ENCODE data around the gene PEX7. TPM values are rescaled to one million over a fixed set of nuclear protein-coding genes. Genes with fewer than 3 reads are reported as not detected.
"Not testable (repeated sequence)": the region's sequence is repeated elsewhere in the genome, so short reads cannot be mapped to it uniquely, and the experiment has no call there.

The PEX7 gene
- total and polyA plus RNA-seq, 8 donors = 2.7 to 38.5 (median 14.6) TPM; not detected in 1

DNA sequence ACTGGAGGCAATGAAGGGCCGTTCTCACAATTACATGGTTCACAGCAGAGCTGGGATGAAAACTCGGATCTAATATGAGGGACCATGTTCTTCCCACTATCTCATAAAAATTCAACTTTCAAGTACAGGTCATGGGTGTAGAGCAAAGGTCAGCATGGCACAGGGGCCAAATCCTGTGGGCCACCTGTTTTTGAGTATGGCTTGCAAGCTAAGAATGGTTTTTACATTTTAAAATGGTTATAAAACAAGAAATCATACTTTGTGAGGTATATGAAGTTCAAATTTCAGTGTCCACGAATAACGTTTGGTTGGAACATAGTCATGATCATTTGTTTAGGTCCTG lies 34.7 kb upstream of the PEX7 start:
- Histone ChIP-seq H3K27ac (peak overlapping the region; percentile 39 to 99 (median 96)), H3K4me3 (peak overlapping the region in 1 of 4 donors; percentile 94), H3K27me3 (no peaks in the 10 kb centered on the region), H3K36me3 (peaks cover 0 to 4% (median 0%) of the 10 kb centered on the region in 4 donors), H3K4me1 (peaks cover 48 to 81% (median 70%) of the 10 kb centered on the region in 4 donors), H3K9me3 (no peaks in the 10 kb centered on the region)
- WGBS, 5 donors = 58 to 67% (median 65%) methylated on average over 4 of the region's 4 CpGs
- DNase-seq = no peak
- no peak for TF ChIP-seq POLR2A (IDR thresholded peaks at IDR 0.05)
- TF ChIP-seq POLR2AphosphoS5 (IDR thresholded peaks at IDR 0.05) = no peak
- no peak for TF ChIP-seq CTCF (IDR thresholded peaks at IDR 0.05)
- no peak for TF ChIP-seq EP300 (IDR thresholded peaks at IDR 0.05)
- intact Hi-C loops (cut with DNase I; ENCODE audit: low total_unique reads) = no loop called here

DNA sequence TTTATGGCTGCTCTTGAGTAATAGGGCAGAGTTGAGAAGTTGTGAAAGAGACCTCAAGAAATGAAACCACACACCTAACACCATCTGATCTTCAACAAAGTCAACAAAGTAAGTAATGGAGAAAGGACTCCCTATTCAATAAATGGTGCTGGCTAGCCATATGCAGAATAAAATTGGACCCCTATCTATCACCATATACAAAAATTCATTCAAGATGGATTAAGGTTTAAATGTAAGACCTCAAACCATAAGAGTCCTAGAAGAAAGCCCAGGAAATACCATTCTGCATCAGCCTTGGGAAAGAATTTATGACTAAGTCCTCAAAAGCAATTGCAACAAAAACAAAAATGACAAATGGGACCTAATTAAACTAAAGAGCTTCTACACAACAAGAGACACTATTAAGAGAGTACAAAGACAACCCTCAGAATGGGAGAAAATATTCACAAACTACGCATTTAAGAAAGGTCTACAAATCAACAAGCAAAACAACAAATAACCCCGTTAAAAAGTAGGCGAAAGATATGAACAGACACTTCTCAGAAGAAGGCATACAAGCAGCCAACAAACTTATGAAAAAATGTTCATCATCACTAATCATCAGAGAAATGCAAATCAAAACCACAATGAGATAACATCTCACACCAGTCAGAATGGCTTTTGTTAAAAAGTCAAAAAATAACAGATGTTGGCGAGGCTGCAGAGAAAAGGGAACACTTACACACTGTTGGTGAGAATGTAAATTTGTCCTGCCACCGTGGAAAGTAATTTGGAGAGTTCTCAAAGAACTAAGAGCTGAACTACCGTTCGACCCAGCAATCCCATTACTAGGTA lies 34.1 kb upstream of the PEX7 start:
- peak in 1 of 2 donors; percentile 66 for DNase-seq
- peak overlapping the region in 4 of 5 donors; percentile 18 to 99 (median 97) for H3K27ac ChIP-seq
- peak overlapping the region in 3 of 4 donors; percentile 72 to 94 (median 89) for H3K4me3 ChIP-seq

GRCh38 chr6:136789440-136789839 lies 33.0 kb upstream of the PEX7 start:
- DNase-seq = not testable (repeated sequence)

More for the DNA sequence above, 34.1 kb upstream of the PEX7 start:
- WGBS, 5 donors = 48 to 64% (median 55%) methylated on average over 7 of the region's 7 CpGs
- peaks cover 50 to 78% (median 69%) of the 10 kb centered on the region in 4 donors for H3K4me1 ChIP-seq
- peak in 2 of 3 donors; percentile 48 to 66 for TF ChIP-seq POLR2AphosphoS5 (IDR thresholded peaks at IDR 0.05)
- no peak for TF ChIP-seq POLR2A (IDR thresholded peaks at IDR 0.05)
- no peak for TF ChIP-seq CTCF (IDR thresholded peaks at IDR 0.05)
- no peaks in the 10 kb centered on the region for H3K9me3 ChIP-seq
- H3K27me3 ChIP-seq = no peaks in the 10 kb centered on the region
- intact Hi-C loops (cut with DNase I; ENCODE audit: low total_unique reads) = no loop called here
- peaks cover 0 to 4% (median 0%) of the 10 kb centered on the region in 4 donors for H3K36me3 ChIP-seq

DNA sequence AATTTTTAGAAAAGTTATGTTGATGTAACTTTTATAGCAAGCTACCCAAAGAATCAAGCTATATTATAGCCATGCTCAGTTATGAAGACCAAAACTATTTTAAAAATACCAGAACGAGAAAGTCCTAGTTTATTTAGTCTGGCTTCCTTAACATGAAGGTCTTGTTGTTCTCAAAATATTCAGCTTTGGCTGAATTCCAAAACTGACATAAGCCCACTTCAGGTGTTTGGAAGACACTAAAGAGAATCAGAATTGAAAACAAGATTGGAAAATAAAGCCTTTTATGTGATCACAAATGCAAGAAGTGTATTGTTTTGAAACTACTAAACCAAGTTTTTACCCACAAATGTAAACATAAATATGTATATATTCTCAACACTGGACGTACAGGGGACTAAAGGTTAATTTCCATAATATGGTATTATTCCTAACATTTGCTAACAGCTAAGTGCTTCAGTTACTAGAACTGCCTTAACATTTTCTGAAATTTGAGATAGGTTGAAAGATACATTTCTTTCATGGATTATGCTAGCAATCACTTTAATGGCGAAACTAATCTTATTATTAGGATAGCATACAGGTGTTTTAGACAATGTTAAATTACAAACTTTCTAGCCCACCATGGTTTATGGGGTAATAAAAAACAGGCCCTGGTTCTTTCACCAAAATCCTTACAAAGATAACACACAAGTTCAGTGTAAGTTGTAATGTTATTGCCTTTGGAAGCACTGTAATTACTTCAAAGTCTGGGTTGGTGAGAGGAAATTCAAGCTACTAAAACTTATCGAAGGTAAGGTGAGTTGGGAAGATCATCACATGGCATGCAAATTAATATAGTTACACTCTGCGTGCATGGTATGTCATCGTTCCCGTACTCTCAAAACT lies 31.7 kb upstream of the PEX7 start:
- WGBS, 5 donors = 7 to 18% (median 9%) methylated on average over 7 of the region's 7 CpGs
- DNase-seq = no peak
- peak overlapping the region; percentile 96 to 99 (median 98) for H3K27ac ChIP-seq
- H3K9me3 ChIP-seq = no peaks in the 10 kb centered on the region
- no peaks in the 10 kb centered on the region for H3K36me3 ChIP-seq
- H3K27me3 ChIP-seq = no peaks in the 10 kb centered on the region
- peaks cover 37 to 61% (median 52%) of the 10 kb centered on the region in 4 donors for H3K4me1 ChIP-seq
- TF ChIP-seq CTCF (IDR thresholded peaks at IDR 0.05) (no peak), POLR2AphosphoS5 (IDR thresholded peaks at IDR 0.05) (no peak), POLR2A (IDR thresholded peaks at IDR 0.05) (no peak), EP300 (IDR thresholded peaks at IDR 0.05) (no peak)
- intact Hi-C loops (cut with DNase I; ENCODE audit: low total_unique reads) = no loop called here
- peak overlapping the region; percentile 72 to 94 (median 90) for H3K4me3 ChIP-seq

More at GRCh38 chr6:136789440-136789839, 33.0 kb upstream of the PEX7 start:
- WGBS, 5 donors = 49 to 81% (median 66%) methylated on average over 3 of the region's 3 CpGs
- H3K4me1 ChIP-seq = peaks cover 48 to 73% (median 64%) of the 10 kb centered on the region in 4 donors
- H3K36me3 ChIP-seq; H3K27me3 ChIP-seq; intact Hi-C loops (cut with DNase I; ENCODE audit: low total_unique reads); H3K9me3 ChIP-seq: not testable (repeated sequence)
- peak overlapping the region in 4 of 5 donors; percentile 49 to 99 (median 97) for H3K27ac ChIP-seq
- peak overlapping the region; percentile 72 to 94 (median 90) for H3K4me3 ChIP-seq

Measured in stomach (tissue), 9 donors.